K562 (cell line): ENCODE data around the gene DDR1. TPM values are rescaled to one million over a fixed set of nuclear protein-coding genes. Genes with fewer than 3 reads are reported as not detected.

Source experiments
- BMI1 ChIP-seq: fragments of 150-350 bp; IDR thresholded peaks from 2 replicates; pipeline ENCODE4 v1.6.1; 2014; ENCODE audit warnings: low read length
- DMBX1 ChIP-seq: fragments of 250-450 bp; sonication (Bioruptor Pico); IDR thresholded peaks from 2 replicates; pipeline ENCODE4 v1.8.0; 2022; ENCODE audit warnings: inconsistent platforms, mild to moderate bottlenecking, moderate library complexity, borderline replicate concordance
- KAT7 ChIP-seq: sonication (generic); formaldehyde crosslinking; IDR thresholded peaks from 2 replicates; pipeline ENCODE4 v1.8.0; 2022; ENCODE audit warnings: missing genetic modification reagents, mild to moderate bottlenecking, borderline replicate concordance
- KLF1 ChIP-seq: fragments of 450-650 bp; IDR thresholded peaks from 2 replicates; pipeline ENCODE4 v1.6.1; 2016; ENCODE audit warnings: missing genetic modification characterization, missing compliant biosample characterization
- MCM2 ChIP-seq: fragments of 450-650 bp; IDR thresholded peaks from 2 replicates; pipeline ENCODE4 v1.6.1; 2017; ENCODE audit warnings: low read depth, mild to moderate bottlenecking
- MEF2A ChIP-seq: IDR thresholded peaks from 2 replicates; pipeline ENCODE4 v1.6.1; 2011; ENCODE audit warnings: low read depth, mild to moderate bottlenecking, low read length, moderate library complexity; ENCODE audit not compliant: control insufficient read depth
- PHF8 ChIP-seq: fragments of 200-600 bp; sonication (generic); IDR thresholded peaks from 2 replicates; pipeline ENCODE4 v1.6.1; 2012; ENCODE audit warnings: mixed run types, mild to moderate bottlenecking, inconsistent platforms, low read length, moderate library complexity, borderline replicate concordance
- POLR2G ChIP-seq: fragments of 200-400 bp; formaldehyde crosslinking; IDR thresholded peaks from 2 replicates; pipeline ENCODE4 v1.6.1; 2017; ENCODE audit warnings: low read depth, mild to moderate bottlenecking, antibody characterized with exemption, low read length, moderate library complexity
- RAD21 ChIP-seq, 2 experiments: fragments of 250-450 bp in 1 of 2; fragments of 450-650 bp in 1 of 2; sonication (Bioruptor Pico) in 1 of 2; formaldehyde crosslinking in 1 of 2; IDR thresholded peaks in 1 of 2; conservative IDR thresholded peaks in 1 of 2; 2 replicates each; pipeline versions ENCODE4 v1.4.0 to v1.8.0; 2020 to 2022; ENCODE audit warnings: mild to moderate bottlenecking in 2 of 2, moderate library complexity in 1 of 2
- SMC3 ChIP-seq: conservative IDR thresholded peaks from 2 replicates; pipeline ENCODE4 v1.6.1; 2011; ENCODE audit warnings: low read depth, low read length, improper control_type of control experiment; ENCODE audit not compliant: insufficient read depth
- SOX6 ChIP-seq: fragments of 450-650 bp; IDR thresholded peaks from 2 replicates; pipeline ENCODE4 v1.6.1; 2014; ENCODE audit warnings: mild to moderate bottlenecking
- THAP12 ChIP-seq: fragments of 250-450 bp; sonication (Bioruptor Pico); IDR thresholded peaks from 2 replicates; pipeline ENCODE4 v1.9.0; 2021; ENCODE audit warnings: mild to moderate bottlenecking, inconsistent platforms
- USF2 ChIP-seq: sonication (generic); formaldehyde crosslinking; IDR thresholded peaks from 2 replicates; pipeline ENCODE4 v1.5.0; 2020; ENCODE audit warnings: missing genetic modification reagents
- WHSC1 ChIP-seq: IDR thresholded peaks from one replicate; pipeline ENCODE4 v1.6.1; 2012; ENCODE audit warnings: low read length, control low read depth, inconsistent platforms
- XRCC4 ChIP-seq: IDR thresholded peaks from one replicate; pipeline ENCODE4 v1.6.1; 2011; ENCODE audit not compliant: insufficient read depth, insufficient read length; ENCODE audit errors: extremely low read depth
- ZNF583 ChIP-seq: fragments of 250-450 bp; sonication (Bioruptor Pico); IDR thresholded peaks from 2 replicates; pipeline ENCODE4 v1.4.0; 2020
- polyA plus RNA-seq, 8 experiments: library from polyadenylated mRNA; depleted of rRNA in 4 of 8; stranded (reverse) in 5 of 8; unstranded in 3 of 8; fragments of >200 nt; fragmentation: Nextera tagmentation in 2 of 8; fragmentation: Illumina TruSeq in 1 of 8; extraction: Ambion mirVana in 2 of 8; extraction: Trizol in 1 of 8; gene quantifications; 2 replicates each; pipeline versions ENCODE4 v1.2.1 to v1.2.3, GENCODE V29; 2011 to 2014; ENCODE audit warnings: inconsistent platforms in 1 of 8, missing spikeins in 1 of 8
- total RNA-seq, 7 experiments: library from RNA; depleted of rRNA in 6 of 7; stranded (reverse); fragments of >200 nt in 6 of 7; fragmentation: Illumina TruSeq in 2 of 7; extraction: Trizol in 2 of 7; gene quantifications; 2 replicates each; pipeline versions ENCODE4 v1.2.1 to v1.2.3, GENCODE V29; 2011 to 2021; ENCODE audit warnings: low replicate concordance in 1 of 7
- TF ChIP-seq, protein P1 (sequence below): sonication (generic); formaldehyde crosslinking; IDR thresholded peaks from 2 replicates; pipeline ENCODE4 v1.8.0; 2022; ENCODE audit warnings: mild to moderate bottlenecking, missing genetic modification reagents, borderline replicate concordance
- TF ChIP-seq, protein P2 (sequence below): sonication (generic); formaldehyde crosslinking; IDR thresholded peaks from 2 replicates; pipeline ENCODE4 v1.8.0; 2022; ENCODE audit warnings: missing genetic modification reagents, mild to moderate bottlenecking, borderline replicate concordance

The DDR1 gene
- total and polyA plus RNA-seq, 9 of the 15 experiments (the other 6 are each of a cell fraction or from before 2014, with no cell fraction given), result 1.4 to 44.6 (median 12.2) TPM

- TF ChIP-seq, protein P1, sequence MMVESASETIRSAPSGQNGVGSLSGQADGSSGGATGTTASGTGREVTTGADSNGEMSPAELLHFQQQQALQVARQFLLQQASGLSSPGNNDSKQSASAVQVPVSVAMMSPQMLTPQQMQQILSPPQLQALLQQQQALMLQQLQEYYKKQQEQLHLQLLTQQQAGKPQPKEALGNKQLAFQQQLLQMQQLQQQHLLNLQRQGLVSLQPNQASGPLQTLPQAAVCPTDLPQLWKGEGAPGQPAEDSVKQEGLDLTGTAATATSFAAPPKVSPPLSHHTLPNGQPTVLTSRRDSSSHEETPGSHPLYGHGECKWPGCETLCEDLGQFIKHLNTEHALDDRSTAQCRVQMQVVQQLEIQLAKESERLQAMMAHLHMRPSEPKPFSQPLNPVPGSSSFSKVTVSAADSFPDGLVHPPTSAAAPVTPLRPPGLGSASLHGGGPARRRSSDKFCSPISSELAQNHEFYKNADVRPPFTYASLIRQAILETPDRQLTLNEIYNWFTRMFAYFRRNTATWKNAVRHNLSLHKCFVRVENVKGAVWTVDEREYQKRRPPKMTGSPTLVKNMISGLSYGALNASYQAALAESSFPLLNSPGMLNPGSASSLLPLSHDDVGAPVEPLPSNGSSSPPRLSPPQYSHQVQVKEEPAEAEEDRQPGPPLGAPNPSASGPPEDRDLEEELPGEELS (CRISPR knock-in tag), result no peak
- TF ChIP-seq SMC3 (no peak), PHF8 (no peak), MCM2 (no peak), POLR2G (no peak), KAT7 (CRISPR knock-in tag) (0 out of 2 replicates have a peak, but pooled peaks have one; percentile 43), USF2 (CRISPR knock-in tag) (no peak), SOX6 (no peak), BMI1 (no peak), RAD21 (CRISPR knock-in tag; conservative IDR thresholded peaks at IDR 0.05 in 1 of 2, IDR thresholded peaks at IDR 0.05 in 1 of 2) (no peak), DMBX1 (CRISPR knock-in tag) (no peak), KLF1 (tag) (no peak), XRCC4 (no peak), WHSC1 (no peak), MEF2A (no peak), ZNF583 (CRISPR knock-in tag) (no peak), THAP12 (CRISPR knock-in tag) (no peak)
- TF ChIP-seq, protein P2, sequence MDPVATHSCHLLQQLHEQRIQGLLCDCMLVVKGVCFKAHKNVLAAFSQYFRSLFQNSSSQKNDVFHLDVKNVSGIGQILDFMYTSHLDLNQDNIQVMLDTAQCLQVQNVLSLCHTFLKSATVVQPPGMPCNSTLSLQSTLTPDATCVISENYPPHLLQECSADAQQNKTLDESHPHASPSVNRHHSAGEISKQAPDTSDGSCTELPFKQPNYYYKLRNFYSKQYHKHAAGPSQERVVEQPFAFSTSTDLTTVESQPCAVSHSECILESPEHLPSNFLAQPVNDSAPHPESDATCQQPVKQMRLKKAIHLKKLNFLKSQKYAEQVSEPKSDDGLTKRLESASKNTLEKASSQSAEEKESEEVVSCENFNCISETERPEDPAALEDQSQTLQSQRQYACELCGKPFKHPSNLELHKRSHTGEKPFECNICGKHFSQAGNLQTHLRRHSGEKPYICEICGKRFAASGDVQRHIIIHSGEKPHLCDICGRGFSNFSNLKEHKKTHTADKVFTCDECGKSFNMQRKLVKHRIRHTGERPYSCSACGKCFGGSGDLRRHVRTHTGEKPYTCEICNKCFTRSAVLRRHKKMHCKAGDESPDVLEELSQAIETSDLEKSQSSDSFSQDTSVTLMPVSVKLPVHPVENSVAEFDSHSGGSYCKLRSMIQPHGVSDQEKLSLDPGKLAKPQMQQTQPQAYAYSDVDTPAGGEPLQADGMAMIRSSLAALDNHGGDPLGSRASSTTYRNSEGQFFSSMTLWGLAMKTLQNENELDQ, result no peak
Measured at GRCh38 chr6:30884521-30885480, 482 bp downstream of the DDR1 start (continued).
